HG02642 (cell line): Measurements from ENCODE around the gene LRRK1.

ENCODE experiments used
- ATAC-seq: cut with Tn5 transposase; IDR thresholded peaks from one replicate; pipeline ENCODE4 v1.9.1; 2021; ENCODE audit warnings: mild to moderate bottlenecking; ENCODE audit not compliant: unreplicated experiment, poor library complexity

The LRRK1 gene

GRCh38 chr15:101018016-101018415 is 98.9 kb downstream of the LRRK1 start:
- ATAC-seq = no peak

- ATAC-seq = no peak
Measured at GRCh38 chr15:101018450-101018849, 99.3 kb downstream of the LRRK1 start.

GRCh38 chr15:101019366-101019896 is 100.3 kb downstream of the LRRK1 start:
- ATAC-seq = no peak

- no peak for ATAC-seq
Measured at GRCh38 chr15:101020451-101020850, 101.3 kb downstream of the LRRK1 start.

GRCh38 chr15:101020945-101021344 is 101.8 kb downstream of the LRRK1 start:
- no peak for ATAC-seq

GRCh38 chr15:101022306-101022705 is 103.1 kb downstream of the LRRK1 start:
- no peak for ATAC-seq

- no peak for ATAC-seq
Measured at GRCh38 chr15:101022876-101023275, 103.7 kb downstream of the LRRK1 start.

- ATAC-seq = no peak
Measured at GRCh38 chr15:101023501-101024072, 104.4 kb downstream of the LRRK1 start.

GRCh38 chr15:101024073-101024695 is 105.0 kb downstream of the LRRK1 start:
- no peak for ATAC-seq

- ATAC-seq = no peak
Measured at GRCh38 chr15:101024706-101025500, 105.7 kb downstream of the LRRK1 start.

GRCh38 chr15:101025501-101025885 is 106.3 kb downstream of the LRRK1 start:
- no peak for ATAC-seq

- ATAC-seq = no peak
Measured at GRCh38 chr15:101025896-101026631, 106.9 kb downstream of the LRRK1 start.

GRCh38 chr15:101026656-101027272 is 107.6 kb downstream of the LRRK1 start:
- no peak for ATAC-seq

- ATAC-seq = no peak
Measured at GRCh38 chr15:101027273-101027901, 108.2 kb downstream of the LRRK1 start.

- ATAC-seq = no peak
Measured at GRCh38 chr15:101027920-101028319, 108.8 kb downstream of the LRRK1 start.

GRCh38 chr15:101028321-101028720 is 109.2 kb downstream of the LRRK1 start:
- ATAC-seq = no peak

GRCh38 chr15:101028772-101029438 is 109.7 kb downstream of the LRRK1 start:
- no peak for ATAC-seq

- no peak for ATAC-seq
Measured at GRCh38 chr15:101029971-101030661, 111.0 kb downstream of the LRRK1 start.

GRCh38 chr15:101031213-101031612 is 112.1 kb downstream of the LRRK1 start:
- ATAC-seq = no peak
